ENCODE measurements around the gene LPAR6.
"Not testable (repeated sequence)": the region's sequence is repeated elsewhere in the genome, so short reads cannot be mapped to it uniquely, and the experiment has no call there.

The LPAR6 gene

GRCh38 chr13:48412881-48413351 is at the start of gene LPAR6:
Gene LPAR6, minus strand, starts transcription at chr13:48413113. Its CDS starts 690 bp downstream, at chr13:48412423.
- H3K4me3 ChIP-seq (ENCODE audit: low read depth, low read length) = peak within 1 kb of the TSS; percentile 60
- peak; percentile 51 for DNase-seq (ENCODE audit: low read depth)

GRCh38 chr13:48457578-48458242 is 44.8 kb upstream of the LPAR6 start:
- H3K4me3 ChIP-seq (ENCODE audit: low read depth, low read length) = no peak overlapping the region
- no peak for DNase-seq (ENCODE audit: low read depth)

GRCh38 chr13:48456546-48456945 is 43.6 kb upstream of the LPAR6 start:
- DNase-seq (ENCODE audit: low read depth) = no peak
- no peak overlapping the region for H3K4me3 ChIP-seq (ENCODE audit: low read depth, low read length)

- DNase-seq (ENCODE audit: low read depth); H3K4me3 ChIP-seq (ENCODE audit: low read depth, low read length): not testable (repeated sequence)
Observed at GRCh38 chr13:48451196-48451595, 38.3 kb upstream of the LPAR6 start.

GRCh38 chr13:48449656-48450055 is 36.7 kb upstream of the LPAR6 start:
- DNase-seq (ENCODE audit: low read depth) = no peak
- H3K4me3 ChIP-seq (ENCODE audit: low read depth, low read length) = no peak overlapping the region

GRCh38 chr13:48448959-48449614 is 36.2 kb upstream of the LPAR6 start:
- DNase-seq (ENCODE audit: low read depth) = peak; percentile 40
- H3K4me3 ChIP-seq (ENCODE audit: low read depth, low read length) = no peak overlapping the region

- no peak for DNase-seq (ENCODE audit: low read depth)
- H3K4me3 ChIP-seq (ENCODE audit: low read depth, low read length) = no peak overlapping the region
Observed at GRCh38 chr13:48448285-48448958, 35.5 kb upstream of the LPAR6 start.

GRCh38 chr13:48446464-48446863 is 33.6 kb upstream of the LPAR6 start:
- no peak overlapping the region for H3K4me3 ChIP-seq (ENCODE audit: low read depth, low read length)
- DNase-seq (ENCODE audit: low read depth) = peak; percentile 52

GRCh38 chr13:48443442-48444208 is 30.7 kb upstream of the LPAR6 start:
- H3K4me3 ChIP-seq (ENCODE audit: low read depth, low read length) = no peak overlapping the region
- no peak for DNase-seq (ENCODE audit: low read depth)

GRCh38 chr13:48437371-48437770 is 24.5 kb upstream of the LPAR6 start:
- peak; percentile 36 for DNase-seq (ENCODE audit: low read depth)
- H3K4me3 ChIP-seq (ENCODE audit: low read depth, low read length) = no peak overlapping the region

GRCh38 chr13:48436661-48437288 is 23.9 kb upstream of the LPAR6 start:
- DNase-seq (ENCODE audit: low read depth) = no peak
- no peak overlapping the region for H3K4me3 ChIP-seq (ENCODE audit: low read depth, low read length)

GRCh38 chr13:48434200-48434599 is 21.3 kb upstream of the LPAR6 start:
- no peak overlapping the region for H3K4me3 ChIP-seq (ENCODE audit: low read depth, low read length)
- DNase-seq (ENCODE audit: low read depth) = no peak

GRCh38 chr13:48431987-48432615 is 19.2 kb upstream of the LPAR6 start:
- H3K4me3 ChIP-seq (ENCODE audit: low read depth, low read length) = no peak overlapping the region
- no peak for DNase-seq (ENCODE audit: low read depth)

GRCh38 chr13:48431431-48431830 is 18.5 kb upstream of the LPAR6 start:
- no peak overlapping the region for H3K4me3 ChIP-seq (ENCODE audit: low read depth, low read length)
- DNase-seq (ENCODE audit: low read depth) = no peak

- DNase-seq (ENCODE audit: low read depth) = no peak
- H3K4me3 ChIP-seq (ENCODE audit: low read depth, low read length) = no peak overlapping the region
Observed at GRCh38 chr13:48429886-48430285, 17.0 kb upstream of the LPAR6 start.

GRCh38 chr13:48429036-48429435 is 16.1 kb upstream of the LPAR6 start:
- H3K4me3 ChIP-seq (ENCODE audit: low read depth, low read length) = no peak overlapping the region
- no peak for DNase-seq (ENCODE audit: low read depth)

- not testable (repeated sequence) for DNase-seq (ENCODE audit: low read depth); H3K4me3 ChIP-seq (ENCODE audit: low read depth, low read length)
Observed at GRCh38 chr13:48426755-48427298, 13.9 kb upstream of the LPAR6 start.

GRCh38 chr13:48426052-48426451 is 13.1 kb upstream of the LPAR6 start:
- DNase-seq (ENCODE audit: low read depth) = no peak
- no peak overlapping the region for H3K4me3 ChIP-seq (ENCODE audit: low read depth, low read length)

GRCh38 chr13:48424212-48424611 is 11.3 kb upstream of the LPAR6 start:
- H3K4me3 ChIP-seq (ENCODE audit: low read depth, low read length) = no peak overlapping the region
- DNase-seq (ENCODE audit: low read depth) = no peak

Measured in skeletal muscle cell (primary cell).